ENCODE measurements around the gene PRR33. TPM values are rescaled to one million over a fixed set of nuclear protein-coding genes. Genes with fewer than 3 reads are reported as not detected.

The PRR33 gene
- total RNA-seq, 2 donors from 2014 or later = 0.17 TPM; not detected in 1

DNA sequence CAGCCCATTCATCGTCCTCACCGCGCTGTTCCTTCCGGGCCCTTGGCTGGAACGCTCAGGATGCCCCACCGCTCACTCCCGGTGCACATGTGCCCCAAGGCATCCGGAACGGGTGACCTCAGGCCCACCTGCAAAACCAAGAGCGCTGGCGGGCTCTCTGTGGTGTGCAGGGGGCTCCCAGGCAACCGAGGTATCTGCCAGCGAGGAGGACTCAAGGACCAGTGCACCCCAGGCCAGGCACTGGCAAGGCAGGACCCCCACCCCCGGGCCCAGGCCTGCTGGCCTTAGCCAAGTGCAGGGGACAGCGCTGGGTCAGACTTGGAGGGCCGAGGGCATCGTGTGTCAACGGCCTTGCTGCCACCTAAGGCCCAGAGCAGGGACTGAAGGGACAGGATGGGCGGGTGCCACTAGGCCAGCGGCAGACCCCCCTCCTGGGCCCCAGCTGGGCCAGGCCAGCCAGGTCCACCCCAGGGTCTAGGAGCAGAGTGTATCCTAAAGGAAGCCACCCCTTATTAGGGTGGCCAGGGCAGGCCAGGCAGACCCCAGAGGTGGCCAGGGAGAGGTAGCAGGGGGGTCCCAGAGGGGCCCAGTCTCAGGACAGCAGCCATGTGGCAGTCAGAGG is 36.3 kb upstream of the PRR33 start:
- Histone ChIP-seq H3K4me3 (no peak overlapping the region), H3K9me3 (no peaks in the 10 kb centered on the region), H3K36me3 (no peaks in the 10 kb centered on the region), H3K4me1 (replicated peaks) (no peaks in the 10 kb centered on the region), H3K27me3 (replicated peaks; ENCODE audit: insufficient read depth) (no peaks in the 10 kb centered on the region), H3K27ac (no peak overlapping the region)
- TF ChIP-seq POLR2AphosphoS5 (IDR thresholded peaks at IDR 0.05) = no peak
- no peak for TF ChIP-seq POLR2A (IDR thresholded peaks at IDR 0.05)
- TF ChIP-seq CTCF (IDR thresholded peaks at IDR 0.05) = no peak
- intact Hi-C loops (cut with DNase I) = loop anchor here (10.0 kb wide), 2 partner anchors 227 to 233 kb away; partner anchors contain the start of gene KRTAP5-6
- no peak for DNase-seq (ENCODE audit: low spot score)
- 94% methylated on average over 18 of the region's 20 CpGs for WGBS

- no peaks in the 10 kb centered on the region for H3K36me3 ChIP-seq
- no peaks in the 10 kb centered on the region for H3K27me3 ChIP-seq (replicated peaks; ENCODE audit: insufficient read depth)
- H3K4me3 ChIP-seq = no peak overlapping the region
- H3K27ac ChIP-seq = no peak overlapping the region
- intact Hi-C loops (cut with DNase I) = loop anchor here (10.0 kb wide), 2 partner anchors 228 to 232 kb away; partner anchors contain the start of gene KRTAP5-6
- TF ChIP-seq CTCF (IDR thresholded peaks at IDR 0.05) (no peak), POLR2A (IDR thresholded peaks at IDR 0.05) (no peak), POLR2AphosphoS5 (IDR thresholded peaks at IDR 0.05) (no peak)
- H3K9me3 ChIP-seq = no peaks in the 10 kb centered on the region
- DNase-seq (ENCODE audit: low spot score) = no peak
- H3K4me1 ChIP-seq (replicated peaks) = no peaks in the 10 kb centered on the region
- 71% methylated on average over 28 of the region's 28 CpGs for WGBS
Measured at GRCh38 chr11:1927026-1927847, 35.5 kb upstream of the PRR33 start.

GRCh38 chr11:1926156-1927025 is 34.7 kb upstream of the PRR33 start:
- H3K27ac ChIP-seq = no peak overlapping the region
- H3K4me1 ChIP-seq (replicated peaks) = no peaks in the 10 kb centered on the region
- TF ChIP-seq POLR2A (IDR thresholded peaks at IDR 0.05) = no peak
- no peak for TF ChIP-seq POLR2AphosphoS5 (IDR thresholded peaks at IDR 0.05)
- no peak for TF ChIP-seq CTCF (IDR thresholded peaks at IDR 0.05)
- H3K36me3 ChIP-seq = no peaks in the 10 kb centered on the region
- H3K9me3 ChIP-seq = no peaks in the 10 kb centered on the region
- no peaks in the 10 kb centered on the region for H3K27me3 ChIP-seq (replicated peaks; ENCODE audit: insufficient read depth)
- DNase-seq (ENCODE audit: low spot score) = no peak
- WGBS = 91% methylated on average over 41 of the region's 41 CpGs
- H3K4me3 ChIP-seq = no peak overlapping the region
- intact Hi-C loops (cut with DNase I) = loop anchor here (10.0 kb wide), 2 partner anchors 228 to 232 kb away; partner anchors contain the start of gene KRTAP5-6

GRCh38 chr11:1925373-1926155 is 33.9 kb upstream of the PRR33 start:
- Histone ChIP-seq H3K9me3 (no peaks in the 10 kb centered on the region), H3K4me3 (no peak overlapping the region), H3K27ac (no peak overlapping the region), H3K36me3 (no peaks in the 10 kb centered on the region), H3K27me3 (replicated peaks; ENCODE audit: insufficient read depth) (no peaks in the 10 kb centered on the region), H3K4me1 (replicated peaks) (no peaks in the 10 kb centered on the region)
- DNase-seq (ENCODE audit: low spot score) = no peak
- intact Hi-C loops (cut with DNase I) = loop anchor here (10.0 kb wide), 2 partner anchors 229 to 231 kb away; partner anchors contain the start of gene KRTAP5-6
- TF ChIP-seq POLR2AphosphoS5 (IDR thresholded peaks at IDR 0.05) = no peak
- TF ChIP-seq POLR2A (IDR thresholded peaks at IDR 0.05) = no peak
- no peak for TF ChIP-seq CTCF (IDR thresholded peaks at IDR 0.05)
- 91% methylated on average over 22 of the region's 23 CpGs for WGBS

Measured in prostate gland (tissue), 2 donors.